K562 (cell line): ENCODE results near the gene CLDN1. TPM values are rescaled to one million over a fixed set of nuclear protein-coding genes. Genes with fewer than 3 reads are reported as not detected.

Experiments
- ATAC-seq: fragments of 200-7000 bp; cut with Tn5 transposase; 3 replicates; pipeline ENCODE4 v1.9.1; 2020; ENCODE audit warnings: moderate library complexity
- BruUV-seq: library from RNA; stranded (reverse); fragments of 400-500 nt; replicated peaks from 2 replicates; lab custom pipeline; 2021; lab: Mats Ljungman, UMichigan
- CTCF ChIA-PET: fragments of 300-600 bp; formaldehyde crosslinking; extraction: SDS; loops from one replicate; lab custom pipeline; 2021; ENCODE audit warnings: low intra/inter-chr PET ratio; lab: Yijun Ruan, JAX
- POLR2A ChIA-PET: fragments of 300-600, 350-650 bp; sonication (Branson Sonifier 250); formaldehyde crosslinking; extraction: SDS; loops from one replicate; lab custom pipeline; 2021; ENCODE audit warnings: antibody characterized with exemption, inconsistent platforms; lab: Yijun Ruan, JAX
- DNase-seq, 4 experiments: peaks; one replicate each; pipeline versions ENCODE4 v3.0.0 to v3.0.0-alpha.2; 2011 to 2018; ENCODE audit warnings: low spot score in 3 of 4, mixed read lengths in 3 of 4; ENCODE audit errors: extremely low read depth in 1 of 4
- FAIRE-seq: peaks from 2 replicates; lab custom pipeline; 2011; peaks lifted over from hg19 to GRCh38; lab: Jason Lieb, UNC
- H2AFZ ChIP-seq: 2 replicates; pipeline ENCODE4 v1.6.0; 2011; ENCODE audit warnings: low read depth, low read length, control low read depth, inconsistent platforms
- H3K27ac ChIP-seq: fragments of 200-600 bp; 3 replicates; pipeline ENCODE4 v1.8.0; 2011; ENCODE audit warnings: low read depth, mild to moderate bottlenecking, control low read depth, inconsistent platforms, low read length, moderate library complexity, mixed read lengths; ENCODE audit errors: extremely low read depth
- H3K27me3 ChIP-seq, 2 experiments: fragments of 300-600 bp in 1 of 2; 2 replicates in 1 of 2; 3 replicates in 1 of 2; pipeline versions ENCODE4 v1.6.0 to v1.8.0; 2011; ENCODE audit warnings: inconsistent platforms in 2 of 2, low read length in 2 of 2, mild to moderate bottlenecking in 1 of 2, mixed read lengths in 1 of 2, moderate library complexity in 1 of 2; ENCODE audit not compliant: control insufficient read depth in 2 of 2, insufficient read depth in 2 of 2
- H3K36me3 ChIP-seq: fragments of 300-600 bp; 3 replicates; pipeline ENCODE4 v1.8.0; 2011; ENCODE audit warnings: mild to moderate bottlenecking, low read length, inconsistent platforms; ENCODE audit not compliant: control insufficient read depth, insufficient read depth
- H3K4me1 ChIP-seq, 2 experiments: fragments of 200-600 bp in 1 of 2; replicated peaks in 1 of 2; 2 replicates in 1 of 2; 3 replicates in 1 of 2; pipeline versions ENCODE4 v1.5.1 to v1.8.0; 2011; ENCODE audit warnings: inconsistent platforms in 2 of 2, low read length in 2 of 2, mild to moderate bottlenecking in 1 of 2, mixed read lengths in 1 of 2, moderate library complexity in 1 of 2; ENCODE audit not compliant: control insufficient read depth in 2 of 2, insufficient read depth in 2 of 2
- H3K4me2 ChIP-seq: 2 replicates; pipeline ENCODE4 v1.6.1; 2011; ENCODE audit warnings: low read length, control low read depth, inconsistent platforms, mixed read lengths; ENCODE audit not compliant: insufficient read depth
- H3K4me3 ChIP-seq: fragments of 200-600 bp; sonication (generic), shearing (Covaris generic); 2 replicates; pipeline ENCODE4 v1.5.1; 2016; ENCODE audit warnings: control low read depth, inconsistent platforms
- H3K79me2 ChIP-seq: fragments of 200-600 bp; 3 replicates; pipeline ENCODE4 v1.8.0; 2011; ENCODE audit warnings: low read length, inconsistent platforms; ENCODE audit not compliant: control insufficient read depth, insufficient read depth
- H3K9ac ChIP-seq, 2 experiments: 2 replicates each; pipeline versions ENCODE4 v1.6.0 to v1.6.1; 2011; ENCODE audit warnings: low read depth in 2 of 2, low read length in 2 of 2, control low read depth in 1 of 2, inconsistent platforms in 1 of 2, mild to moderate bottlenecking in 1 of 2, mixed read lengths in 1 of 2; ENCODE audit not compliant: insufficient read depth in 1 of 2
- H3K9me1 ChIP-seq: one replicate; pipeline ENCODE4 v1.6.0; 2011; ENCODE audit warnings: inconsistent platforms, mild to moderate bottlenecking, low read length, moderate library complexity; ENCODE audit not compliant: control insufficient read depth, insufficient read depth
- H3K9me3 ChIP-seq: replicated peaks from 2 replicates; pipeline ENCODE4 v1.5.1; 2011; ENCODE audit warnings: low read depth, low read length, inconsistent platforms; ENCODE audit not compliant: control insufficient read depth, insufficient read depth
- H4K20me1 ChIP-seq: replicated peaks from 2 replicates; pipeline ENCODE4 v1.6.1; 2011; ENCODE audit warnings: low read length, inconsistent platforms, mixed read lengths; ENCODE audit not compliant: control insufficient read depth, insufficient read depth
- CCAR2 ChIP-seq: fragments of 200-400 bp; formaldehyde crosslinking; IDR thresholded peaks from 2 replicates; pipeline ENCODE4 v1.6.1; 2017; ENCODE audit warnings: mild to moderate bottlenecking, low read depth, low read length
- E2F3 ChIP-seq: fragments of 250-450 bp; sonication (Bioruptor Pico); IDR thresholded peaks from 2 replicates; pipeline ENCODE4 v1.4.0; 2020; ENCODE audit warnings: mild to moderate bottlenecking
- NFYB ChIP-seq: IDR thresholded peaks from 2 replicates; pipeline ENCODE4 v1.6.1; 2011; ENCODE audit warnings: mild to moderate bottlenecking, moderate library complexity; ENCODE audit not compliant: insufficient read length; ENCODE audit errors: extremely low read depth
- NR2C2 ChIP-seq, 2 experiments: fragments of 200-800 bp in 1 of 2; sonication (Bioruptor generic) in 1 of 2; sonication (generic) in 1 of 2; formaldehyde crosslinking in 1 of 2; IDR thresholded peaks; 2 replicates each; pipeline versions ENCODE4 v1.6.1 to v1.8.0; 2016 to 2022; ENCODE audit warnings: mild to moderate bottlenecking in 1 of 2, missing compliant biosample characterization in 1 of 2, missing genetic modification characterization in 1 of 2, missing genetic modification reagents in 1 of 2
- PHF8 ChIP-seq: fragments of 200-600 bp; sonication (generic); IDR thresholded peaks from 2 replicates; pipeline ENCODE4 v1.6.1; 2012; ENCODE audit warnings: mixed run types, mild to moderate bottlenecking, inconsistent platforms, low read length, moderate library complexity, borderline replicate concordance
- PYGO2 ChIP-seq: fragments of 450-650 bp; IDR thresholded peaks from 2 replicates; pipeline ENCODE4 v1.6.1; 2016; ENCODE audit warnings: mild to moderate bottlenecking, missing genetic modification characterization, moderate library complexity, missing compliant biosample characterization
- SMAD4 ChIP-seq: fragments of 250-450 bp; sonication (Bioruptor Pico); conservative IDR thresholded peaks from 2 replicates; pipeline ENCODE4 v1.8.0; 2021; ENCODE audit warnings: inconsistent platforms, mild to moderate bottlenecking, moderate library complexity
- SPI1 ChIP-seq: IDR thresholded peaks from 2 replicates; pipeline ENCODE4 v1.6.1; 2011; ENCODE audit warnings: low read depth, low read length, control low read depth, borderline replicate concordance
- TFAM ChIP-seq: fragments of 250-450 bp; sonication (Bioruptor Pico); conservative IDR thresholded peaks from 2 replicates; pipeline ENCODE4 v1.5.0; 2021; ENCODE audit warnings: mild to moderate bottlenecking, moderate library complexity
- WGBS: fragments of 100-300 bp; shearing (Covaris generic); methylation state at CpG from one replicate; pipeline ENCODE4 v1.1.6; 2016; ENCODE audit warnings: low coverage, mixed read lengths; ENCODE audit not compliant: insufficient coverage; ENCODE audit errors: missing lambda C conversion rate; 5-methylcytosine and 5-hydroxymethylcytosine counted together
- in situ Hi-C: fragments of 300-500 bp; cut with MboI; formaldehyde crosslinking; loops from 4 replicates; pipeline ENCODE4 v1.15.0; 2018; ENCODE audit warnings: inconsistent platforms, mixed read lengths
- intact Hi-C: fragments of 100-400 bp; cut with micrococcal nuclease; formaldehyde crosslinking; loops from 2 replicates; pipeline ENCODE4 v1.14.2; 2022
- polyA plus RNA-seq, 8 experiments: library from polyadenylated mRNA; depleted of rRNA in 4 of 8; stranded (reverse) in 5 of 8; unstranded in 3 of 8; fragments of >200 nt; fragmentation: Nextera tagmentation in 2 of 8; fragmentation: Illumina TruSeq in 1 of 8; extraction: Ambion mirVana in 2 of 8; extraction: Trizol in 1 of 8; gene quantifications; 2 replicates each; pipeline versions ENCODE4 v1.2.1 to v1.2.3, GENCODE V29; 2011 to 2014; ENCODE audit warnings: inconsistent platforms in 1 of 8, missing spikeins in 1 of 8
- total RNA-seq, 7 experiments: library from RNA; depleted of rRNA in 6 of 7; stranded (reverse); fragments of >200 nt in 6 of 7; fragmentation: Illumina TruSeq in 2 of 7; extraction: Trizol in 2 of 7; gene quantifications; 2 replicates each; pipeline versions ENCODE4 v1.2.1 to v1.2.3, GENCODE V29; 2011 to 2021; ENCODE audit warnings: low replicate concordance in 1 of 7

CLDN1 gene
- total and polyA plus RNA-seq, 9 of the 15 experiments (the other 6 are each of a cell fraction or from before 2014, with no cell fraction given), result 0.16 TPM; not detected in 8

GRCh38 chr3:190293621-190294020, 28.6 kb downstream of the CLDN1 start:
- TF ChIP-seq SPI1, result no peak
- no peak for TF ChIP-seq SMAD4
- no peak for TF ChIP-seq PHF8
- ChIA-PET CTCF (no interaction called here), POLR2A (no interaction called here)
- Histone ChIP-seq H3K4me2 (no peak overlapping the region), H3K4me1 (no peaks in the 10 kb centered on the region), H3K9ac (no peak overlapping the region), H3K79me2 (no peaks in the 10 kb centered on the region), H3K4me3 (no peak overlapping the region), H3K27ac (no peak overlapping the region), H2AFZ (no peak overlapping the region), H3K9me1 (no peaks in the 10 kb centered on the region), H4K20me1 (no peaks in the 10 kb centered on the region), H3K9me3 (no peaks in the 10 kb centered on the region), H3K36me3 (no peaks in the 10 kb centered on the region), H3K27me3 (no peaks in the 10 kb centered on the region)
- WGBS, result 0% methylated on average over 3 of the region's 3 CpGs
- BruUV-seq, result no TSS peak
- in situ Hi-C loops (no loop called here), intact Hi-C loops (no loop called here)
- FAIRE-seq (no peak), DNase-seq (no peak), ATAC-seq (no peak)

GRCh38 chr3:190291994-190292584, 30.2 kb downstream of the CLDN1 start:
- H3K4me2 ChIP-seq, result no peak overlapping the region
- H3K27me3 ChIP-seq, result no peaks in the 10 kb centered on the region
- H3K4me1 ChIP-seq, result no peaks in the 10 kb centered on the region
- 0% methylated on average over 3 of the region's 3 CpGs for WGBS
- no peaks in the 10 kb centered on the region for H3K9me1 ChIP-seq
- no peak overlapping the region for H3K9ac ChIP-seq
- no peak overlapping the region for H3K27ac ChIP-seq
- POLR2A ChIA-PET, result no interaction called here
- no TSS peak for BruUV-seq
- H4K20me1 ChIP-seq, result no peaks in the 10 kb centered on the region
- intact Hi-C loops (no loop called here), in situ Hi-C loops (no loop called here)
- CTCF ChIA-PET, result no interaction called here
- no peak for DNase-seq
- H3K9me3 ChIP-seq, result no peaks in the 10 kb centered on the region
- no peak overlapping the region for H2AFZ ChIP-seq
- H3K79me2 ChIP-seq, result no peaks in the 10 kb centered on the region
- no peak for ATAC-seq
- TF ChIP-seq NFYB, result no peak
- TF ChIP-seq E2F3 (CRISPR knock-in tag), result no peak
- TF ChIP-seq NR2C2 (CRISPR knock-in tag; IDR thresholded peaks at IDR 0.05), result no peak
- TF ChIP-seq NR2C2 (tag; IDR thresholded peaks at IDR 0.05), result no peak
- TF ChIP-seq PYGO2 (tag), result no peak
- no peak for TF ChIP-seq CCAR2
- TF ChIP-seq TFAM, result no peak
- no peak for FAIRE-seq
- H3K4me3 ChIP-seq, result no peak overlapping the region
- H3K36me3 ChIP-seq, result no peaks in the 10 kb centered on the region
